Measurements from ENCODE around the gene TAF13. TPM values are rescaled to one million over a fixed set of nuclear protein-coding genes. Genes with fewer than 3 reads are reported as not detected.

Gene TAF13
- total and polyA plus RNA-seq, 9 of the 15 experiments (the other 6 are each of a cell fraction or from before 2014, with no cell fraction given): 14.9 to 77.2 (median 38.7) TPM

GRCh38 chr1:109095631-109096030 lies 19.8 kb upstream of the TAF13 start:
- no peak overlapping the region for H3K9ac ChIP-seq (ENCODE audit: insufficient read depth in 1 of 2, low read depth in 2 of 2, low read length in 2 of 2)
- TF ChIP-seq, protein P1, sequence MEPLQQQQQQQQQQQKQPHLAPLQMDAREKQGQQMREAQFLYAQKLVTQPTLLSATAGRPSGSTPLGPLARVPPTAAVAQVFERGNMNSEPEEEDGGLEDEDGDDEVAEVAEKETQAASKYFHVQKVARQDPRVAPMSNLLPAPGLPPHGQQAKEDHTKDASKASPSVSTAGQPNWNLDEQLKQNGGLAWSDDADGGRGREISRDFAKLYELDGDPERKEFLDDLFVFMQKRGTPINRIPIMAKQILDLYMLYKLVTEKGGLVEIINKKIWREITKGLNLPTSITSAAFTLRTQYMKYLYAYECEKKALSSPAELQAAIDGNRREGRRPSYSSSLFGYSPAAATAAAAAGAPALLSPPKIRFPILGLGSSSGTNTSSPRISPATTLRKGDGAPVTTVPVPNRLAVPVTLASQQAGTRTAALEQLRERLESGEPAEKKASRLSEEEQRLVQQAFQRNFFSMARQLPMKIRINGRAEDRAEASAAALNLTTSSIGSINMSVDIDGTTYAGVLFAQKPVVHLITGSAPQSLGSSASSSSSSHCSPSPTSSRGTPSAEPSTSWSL (CRISPR knock-in tag; IDR thresholded peaks at IDR 0.05; ENCODE audit: borderline replicate concordance): no peak
- TF ChIP-seq ZNF408 (CRISPR knock-in tag; IDR thresholded peaks at IDR 0.05; ENCODE audit: low read depth) (no peak), MEIS2 (IDR thresholded peaks at IDR 0.05; ENCODE audit: partially characterized antibody) (peak; percentile 48), MAFG (tag; conservative IDR thresholded peaks at IDR 0.05) (0 out of 2 replicates have a peak, but pooled peaks have one; percentile 31), GATA2 (CRISPR knock-in tag; IDR thresholded peaks at IDR 0.05) (0 out of 2 replicates have a peak, but pooled peaks have one; percentile 20), ZNF316 (IDR thresholded peaks at IDR 0.05) (peak; percentile 46), RBFOX2 (IDR thresholded peaks at IDR 0.05; ENCODE audit: low read depth, low read length) (peak; percentile 19; the same call in 1 of the 2 replicates), FOXJ3 (CRISPR knock-in tag; IDR thresholded peaks at IDR 0.05) (no peak), FUS (optimal IDR thresholded peaks at IDR 0.05; ENCODE audit: low read depth, low read length) (no peak), PKNOX1 (IDR thresholded peaks at IDR 0.05) (no peak), NR2F6 (CRISPR knock-in tag; IDR thresholded peaks at IDR 0.05) (no peak), MAFK (IDR thresholded peaks at IDR 0.05; ENCODE audit: low read length) (peak; percentile 41; the same call in 1 of the 2 replicates), C11orf30 (IDR thresholded peaks at IDR 0.05; ENCODE audit: low read depth) (peak; percentile 39; the same call in 1 of the 2 replicates), MIER1 (IDR thresholded peaks at IDR 0.05; ENCODE audit: low read depth) (no peak)
- TF ChIP-seq, protein P2, sequence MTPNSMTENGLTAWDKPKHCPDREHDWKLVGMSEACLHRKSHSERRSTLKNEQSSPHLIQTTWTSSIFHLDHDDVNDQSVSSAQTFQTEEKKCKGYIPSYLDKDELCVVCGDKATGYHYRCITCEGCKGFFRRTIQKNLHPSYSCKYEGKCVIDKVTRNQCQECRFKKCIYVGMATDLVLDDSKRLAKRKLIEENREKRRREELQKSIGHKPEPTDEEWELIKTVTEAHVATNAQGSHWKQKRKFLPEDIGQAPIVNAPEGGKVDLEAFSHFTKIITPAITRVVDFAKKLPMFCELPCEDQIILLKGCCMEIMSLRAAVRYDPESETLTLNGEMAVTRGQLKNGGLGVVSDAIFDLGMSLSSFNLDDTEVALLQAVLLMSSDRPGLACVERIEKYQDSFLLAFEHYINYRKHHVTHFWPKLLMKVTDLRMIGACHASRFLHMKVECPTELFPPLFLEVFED (CRISPR knock-in tag; conservative IDR thresholded peaks at IDR 0.05): no peak
- H4K20me1 ChIP-seq (replicated peaks; ENCODE audit: control insufficient read depth, insufficient read depth, low read length): no peaks in the 10 kb centered on the region
- H2AFZ ChIP-seq (ENCODE audit: low read depth, low read length): no peak overlapping the region
- DNase-seq (ENCODE audit: extremely low read depth in 1 of 4, low spot score in 3 of 4) (no peak), ATAC-seq (no peak), FAIRE-seq (no peak)
- H3K4me2 ChIP-seq (ENCODE audit: insufficient read depth, low read length): no peak overlapping the region
- POLR2A ChIA-PET: interaction anchor here (0.6 to 1.1 kb wide), 2 partner anchors 180 to 375 kb away, joined by 3 to 4 read pairs; no protein-coding TSS in a partner anchor
- in situ Hi-C loops (cut with MboI): no loop called here
- H3K79me2 ChIP-seq (ENCODE audit: control insufficient read depth, insufficient read depth, low read length): peaks cover 65% of the 10 kb centered on the region
- H3K4me1 ChIP-seq (replicated peaks in 1 of 2; ENCODE audit: control insufficient read depth in 2 of 2, insufficient read depth in 2 of 2, low read length in 2 of 2): peaks cover 13 to 30% of the 10 kb centered on the region in 2 experiments
- H3K27ac ChIP-seq (ENCODE audit: extremely low read depth, low read depth, low read length): no peak overlapping the region; the same call in 2 of the 3 replicates
- no peaks in the 10 kb centered on the region for H3K9me1 ChIP-seq (ENCODE audit: control insufficient read depth, insufficient read depth, low read length)
- H3K36me3 ChIP-seq (ENCODE audit: control insufficient read depth, insufficient read depth, low read length): peaks cover 48% of the 10 kb centered on the region
- 91% methylated on average over 1 of the region's 1 CpG for WGBS (ENCODE audit: insufficient coverage, low coverage, missing lambda C conversion rate)
- no TSS peak for BruUV-seq (replicated peaks)
- H3K4me3 ChIP-seq: no peak overlapping the region
- H3K9me3 ChIP-seq (replicated peaks; ENCODE audit: control insufficient read depth, insufficient read depth, low read depth, low read length): no peaks in the 10 kb centered on the region
- intact Hi-C loops (cut with micrococcal nuclease): no loop called here
- H3K27me3 ChIP-seq (ENCODE audit: control insufficient read depth in 2 of 2, insufficient read depth in 2 of 2, low read length in 2 of 2): no peaks in the 10 kb centered on the region
- CTCF ChIA-PET (ENCODE audit: low intra/inter-chr PET ratio): no interaction called here
